IPS-18a (cell line): ENCODE results near the gene TMEM80.

ENCODE experiments used
- H3K27ac ChIP-seq: one replicate; pipeline ENCODE4 v1.5.1; 2013; ENCODE audit warnings: low read length
- H3K27me3 ChIP-seq: one replicate; pipeline ENCODE4 v1.6.1; 2013; ENCODE audit warnings: mild to moderate bottlenecking, low read length; ENCODE audit not compliant: control insufficient read depth, insufficient read depth
- H3K36me3 ChIP-seq: one replicate; pipeline ENCODE4 v1.6.1; 2013; ENCODE audit warnings: low read depth, low read length; ENCODE audit not compliant: control insufficient read depth
- H3K4me1 ChIP-seq: one replicate; pipeline ENCODE4 v1.6.1; 2013; ENCODE audit warnings: low read depth, low read length; ENCODE audit not compliant: control insufficient read depth
- H3K4me3 ChIP-seq: one replicate; pipeline ENCODE4 v1.5.1; 2013; ENCODE audit warnings: low read length
- H3K9ac ChIP-seq: one replicate; pipeline ENCODE4 v1.6.1; 2013; ENCODE audit warnings: mild to moderate bottlenecking, low read length, moderate library complexity
- H3K9me3 ChIP-seq: one replicate; pipeline ENCODE4 v1.6.1; 2013; ENCODE audit warnings: low read depth, low read length; ENCODE audit not compliant: control insufficient read depth

Gene TMEM80

DNA sequence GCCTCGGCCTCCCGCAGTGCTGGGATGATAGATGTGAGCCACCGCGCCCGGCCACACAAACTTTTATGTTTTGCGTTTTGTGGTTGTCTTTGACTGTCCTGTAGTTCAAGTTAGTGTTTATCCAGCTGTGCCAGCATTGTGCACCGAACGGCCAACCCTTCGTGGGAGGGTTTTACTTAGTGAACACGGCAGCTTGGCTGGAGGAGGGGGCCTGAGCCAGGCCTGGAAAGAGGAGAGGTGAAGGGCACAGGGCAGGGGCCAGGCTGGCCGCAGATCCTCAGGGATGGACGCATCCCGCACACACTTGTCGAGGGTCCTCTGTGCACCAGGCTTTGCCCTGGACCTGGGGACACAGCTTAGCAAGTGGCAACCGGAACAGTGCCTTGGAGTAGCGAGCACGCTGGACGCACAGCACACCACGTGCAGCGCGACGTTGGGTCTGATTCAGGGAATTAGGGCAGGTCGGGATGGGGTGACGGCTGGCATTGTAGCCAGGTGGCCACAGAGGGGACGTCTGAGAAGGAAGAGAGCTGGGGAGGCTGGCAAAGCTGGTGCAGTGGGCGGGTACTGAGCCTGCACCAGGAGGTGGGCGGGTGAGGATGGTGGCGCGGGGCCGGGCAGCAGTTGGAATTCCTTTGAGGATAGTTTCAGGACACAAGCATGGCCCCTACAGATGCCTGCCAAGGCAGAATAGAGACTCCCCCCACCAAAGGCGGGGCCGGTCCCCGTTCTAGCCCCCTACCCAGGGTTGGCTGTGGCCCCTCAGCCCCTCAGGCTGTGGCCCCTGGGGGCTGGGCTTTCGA, 23.8 kb downstream of the TMEM80 start:
- Histone ChIP-seq H3K4me3 (no peak overlapping the region), H3K27ac (no peak overlapping the region), H3K9me3 (no peaks in the 10 kb centered on the region), H3K4me1 (no peaks in the 10 kb centered on the region), H3K9ac (no peak overlapping the region), H3K36me3 (no peaks in the 10 kb centered on the region), H3K27me3 (peaks cover 24% of the 10 kb centered on the region)

DNA sequence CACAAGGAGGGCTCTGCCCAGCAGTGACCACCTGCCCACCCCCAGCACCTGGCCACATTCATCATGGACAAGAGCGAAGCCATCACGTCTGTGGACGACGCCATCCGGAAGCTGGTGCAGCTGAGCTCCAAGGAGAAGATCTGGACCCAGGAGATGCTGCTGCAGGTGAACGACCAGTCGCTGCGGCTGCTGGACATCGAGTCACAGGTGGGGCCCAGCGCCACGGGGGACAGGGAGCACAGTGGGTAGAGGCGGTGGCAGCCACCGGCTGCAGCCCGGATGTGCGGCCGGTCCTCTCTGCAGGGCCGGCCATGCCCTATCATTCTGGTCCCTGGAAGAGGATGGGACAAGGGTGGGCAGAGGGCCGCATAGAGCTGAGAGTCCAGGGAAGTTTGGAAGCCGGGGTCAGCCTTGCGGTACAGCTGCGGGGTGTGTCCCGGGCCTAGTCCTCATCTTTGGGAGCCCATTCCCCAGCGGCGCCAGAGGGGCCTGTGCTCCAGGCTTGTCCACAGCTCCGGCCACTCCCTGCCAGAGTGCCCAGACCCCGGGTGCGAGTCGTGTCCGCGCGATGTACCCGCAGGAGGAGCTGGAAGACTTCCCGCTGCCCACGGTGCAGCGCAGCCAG, 24.5 kb downstream of the TMEM80 start:
- H3K9ac ChIP-seq = no peak overlapping the region
- H3K4me3 ChIP-seq = peak overlapping the region; percentile 2
- H3K27me3 ChIP-seq = peaks cover 31% of the 10 kb centered on the region
- H3K36me3 ChIP-seq = no peaks in the 10 kb centered on the region
- no peaks in the 10 kb centered on the region for H3K9me3 ChIP-seq
- H3K4me1 ChIP-seq = no peaks in the 10 kb centered on the region
- no peak overlapping the region for H3K27ac ChIP-seq

DNA sequence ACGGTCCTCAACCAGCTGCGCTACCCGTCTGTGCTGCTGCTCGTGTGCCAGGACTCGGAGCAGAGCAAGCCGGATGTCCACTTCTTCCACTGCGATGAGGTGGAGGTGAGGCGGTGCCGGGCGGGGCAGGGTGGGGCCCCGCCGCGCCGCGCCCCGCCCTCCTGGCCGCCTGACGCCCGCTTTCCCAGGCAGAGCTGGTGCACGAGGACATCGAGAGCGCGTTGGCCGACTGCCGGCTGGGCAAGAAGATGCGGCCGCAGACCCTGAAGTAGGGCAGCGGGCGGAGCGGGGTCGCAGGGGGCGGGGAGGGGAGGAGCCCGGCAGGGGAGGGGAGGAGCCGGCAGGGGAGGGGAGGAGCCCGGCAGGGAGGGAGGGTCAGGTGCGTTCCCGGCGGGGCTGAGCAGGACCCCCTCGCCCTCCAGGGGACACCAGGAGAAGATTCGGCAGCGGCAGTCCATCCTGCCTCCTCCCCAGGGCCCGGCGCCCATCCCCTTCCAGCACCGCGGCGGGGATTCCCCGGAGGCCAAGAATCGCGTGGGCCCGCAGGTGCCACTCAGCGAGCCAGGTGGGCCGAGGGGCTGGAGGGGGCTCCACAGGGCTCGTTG, 25.1 kb downstream of the TMEM80 start:
- Histone ChIP-seq H3K27me3 (peaks cover 37% of the 10 kb centered on the region), H3K27ac (no peak overlapping the region), H3K4me1 (no peaks in the 10 kb centered on the region), H3K36me3 (no peaks in the 10 kb centered on the region), H3K9me3 (no peaks in the 10 kb centered on the region), H3K4me3 (peak overlapping the region; percentile 2), H3K9ac (no peak overlapping the region)

DNA sequence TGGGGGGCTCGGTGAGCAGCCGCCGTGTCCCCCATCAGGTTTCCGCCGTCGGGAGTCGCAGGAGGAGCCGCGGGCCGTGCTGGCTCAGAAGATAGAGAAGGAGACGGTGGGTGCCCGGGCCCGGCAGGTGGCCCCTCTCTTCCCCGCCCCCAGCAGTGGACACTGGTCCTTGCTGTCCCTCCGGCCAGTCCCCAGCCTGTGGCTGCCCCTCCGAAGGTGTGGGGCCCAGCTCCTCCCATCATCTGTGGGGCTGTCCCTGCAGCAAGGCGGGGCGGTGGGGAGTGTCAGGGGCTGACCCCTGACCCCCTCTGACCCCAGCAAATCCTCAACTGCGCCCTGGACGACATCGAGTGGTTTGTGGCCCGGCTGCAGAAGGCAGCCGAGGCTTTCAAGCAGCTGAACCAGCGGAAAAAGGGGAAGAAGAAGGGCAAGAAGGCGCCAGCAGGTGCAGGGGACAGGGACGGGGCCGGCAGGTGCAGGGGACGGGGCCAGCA, 25.7 kb downstream of the TMEM80 start:
- Histone ChIP-seq H3K9me3 (no peaks in the 10 kb centered on the region), H3K9ac (no peak overlapping the region), H3K4me1 (no peaks in the 10 kb centered on the region), H3K4me3 (no peak overlapping the region), H3K36me3 (no peaks in the 10 kb centered on the region), H3K27ac (no peak overlapping the region), H3K27me3 (peaks cover 43% of the 10 kb centered on the region)

DNA sequence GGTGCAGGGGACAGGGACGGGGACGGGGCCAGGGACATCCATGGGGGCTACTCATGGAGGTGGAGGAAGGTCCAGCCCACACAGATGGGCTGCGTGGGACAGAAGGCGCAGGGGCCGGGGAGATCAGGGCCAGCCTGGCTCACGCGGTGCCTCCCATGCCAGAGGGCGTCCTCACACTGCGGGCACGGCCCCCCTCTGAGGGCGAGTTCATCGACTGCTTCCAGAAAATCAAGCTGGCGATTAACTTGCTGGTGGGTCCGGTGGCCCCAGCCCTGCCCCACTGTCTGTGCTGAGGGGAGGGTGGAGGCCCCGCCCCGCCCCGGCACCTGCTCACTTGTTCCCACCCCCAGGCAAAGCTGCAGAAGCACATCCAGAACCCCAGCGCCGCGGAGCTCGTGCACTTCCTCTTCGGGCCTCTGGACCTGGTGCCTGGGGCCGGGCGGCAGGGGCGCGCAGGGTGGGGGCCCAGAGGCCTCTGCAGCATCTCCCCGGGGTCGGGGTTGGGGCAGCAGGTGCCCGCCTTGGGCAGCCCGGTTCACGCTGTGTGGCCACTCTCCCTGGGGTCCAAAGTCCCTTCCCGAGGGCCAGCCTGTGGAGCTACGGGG, 26.2 kb downstream of the TMEM80 start:
- Histone ChIP-seq H3K4me3 (no peak overlapping the region), H3K36me3 (no peaks in the 10 kb centered on the region), H3K27ac (no peak overlapping the region), H3K27me3 (peaks cover 48% of the 10 kb centered on the region), H3K9ac (no peak overlapping the region), H3K4me1 (no peaks in the 10 kb centered on the region), H3K9me3 (no peaks in the 10 kb centered on the region)

DNA sequence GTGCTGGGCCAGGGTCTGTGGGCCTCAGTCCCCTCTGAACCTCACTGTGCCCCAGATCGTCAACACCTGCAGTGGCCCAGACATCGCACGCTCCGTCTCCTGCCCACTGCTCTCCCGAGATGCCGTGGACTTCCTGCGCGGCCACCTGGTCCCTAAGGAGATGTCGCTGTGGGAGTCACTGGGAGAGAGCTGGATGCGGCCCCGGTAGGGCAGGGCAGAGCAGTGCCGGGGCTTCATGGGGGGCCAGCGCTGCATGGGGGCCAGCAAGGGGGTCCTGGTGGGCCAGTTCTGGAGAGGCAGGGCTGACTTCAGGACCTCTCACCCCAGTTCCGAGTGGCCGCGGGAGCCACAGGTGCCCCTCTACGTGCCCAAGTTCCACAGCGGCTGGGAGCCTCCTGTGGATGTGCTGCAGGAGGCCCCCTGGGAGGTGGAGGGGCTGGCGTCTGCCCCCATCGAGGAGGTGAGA, 26.8 kb downstream of the TMEM80 start:
- Histone ChIP-seq H3K4me1 (no peaks in the 10 kb centered on the region), H3K9me3 (no peaks in the 10 kb centered on the region), H3K27me3 (peaks cover 53% of the 10 kb centered on the region), H3K27ac (no peak overlapping the region), H3K4me3 (no peak overlapping the region), H3K9ac (no peak overlapping the region), H3K36me3 (no peaks in the 10 kb centered on the region)

DNA sequence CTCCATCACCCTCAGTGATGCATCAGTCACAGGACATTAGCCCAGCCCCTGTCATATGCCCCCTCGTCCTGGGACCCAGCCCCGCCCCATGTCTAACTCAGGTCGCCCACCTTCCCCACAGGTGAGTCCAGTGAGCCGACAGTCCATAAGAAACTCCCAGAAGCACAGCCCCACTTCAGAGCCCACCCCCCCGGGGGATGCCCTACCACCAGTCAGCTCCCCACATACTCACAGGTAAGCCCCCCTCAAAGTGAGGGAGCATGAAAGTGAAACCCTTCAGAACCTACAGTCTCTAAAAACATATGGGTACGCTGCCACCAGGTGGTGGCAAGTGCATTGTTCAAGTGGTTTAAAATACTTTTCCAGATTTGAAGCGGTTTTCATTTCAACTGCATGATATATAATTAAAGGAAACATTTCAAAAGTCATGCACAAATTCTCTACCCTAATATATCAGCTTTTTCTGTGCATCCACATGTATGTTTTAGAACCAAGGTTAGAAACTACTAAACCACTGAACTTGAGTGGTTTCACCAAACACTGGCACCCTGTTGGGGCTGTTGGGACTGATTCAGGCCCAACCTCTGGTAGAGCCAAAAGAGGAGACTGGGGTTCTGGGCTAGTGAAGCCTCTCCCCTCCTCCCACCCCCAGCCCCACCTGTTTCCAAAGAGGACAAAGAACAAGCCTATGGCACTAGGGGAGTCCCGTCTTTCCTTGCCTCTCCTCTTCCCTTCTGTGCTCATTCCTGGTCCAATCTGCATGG, 27.7 kb downstream of the TMEM80 start:
- no peaks in the 10 kb centered on the region for H3K9me3 ChIP-seq
- no peak overlapping the region for H3K9ac ChIP-seq
- no peak overlapping the region for H3K4me3 ChIP-seq
- no peak overlapping the region for H3K27ac ChIP-seq
- H3K36me3 ChIP-seq = no peaks in the 10 kb centered on the region
- no peaks in the 10 kb centered on the region for H3K4me1 ChIP-seq
- H3K27me3 ChIP-seq = peaks cover 57% of the 10 kb centered on the region

DNA sequence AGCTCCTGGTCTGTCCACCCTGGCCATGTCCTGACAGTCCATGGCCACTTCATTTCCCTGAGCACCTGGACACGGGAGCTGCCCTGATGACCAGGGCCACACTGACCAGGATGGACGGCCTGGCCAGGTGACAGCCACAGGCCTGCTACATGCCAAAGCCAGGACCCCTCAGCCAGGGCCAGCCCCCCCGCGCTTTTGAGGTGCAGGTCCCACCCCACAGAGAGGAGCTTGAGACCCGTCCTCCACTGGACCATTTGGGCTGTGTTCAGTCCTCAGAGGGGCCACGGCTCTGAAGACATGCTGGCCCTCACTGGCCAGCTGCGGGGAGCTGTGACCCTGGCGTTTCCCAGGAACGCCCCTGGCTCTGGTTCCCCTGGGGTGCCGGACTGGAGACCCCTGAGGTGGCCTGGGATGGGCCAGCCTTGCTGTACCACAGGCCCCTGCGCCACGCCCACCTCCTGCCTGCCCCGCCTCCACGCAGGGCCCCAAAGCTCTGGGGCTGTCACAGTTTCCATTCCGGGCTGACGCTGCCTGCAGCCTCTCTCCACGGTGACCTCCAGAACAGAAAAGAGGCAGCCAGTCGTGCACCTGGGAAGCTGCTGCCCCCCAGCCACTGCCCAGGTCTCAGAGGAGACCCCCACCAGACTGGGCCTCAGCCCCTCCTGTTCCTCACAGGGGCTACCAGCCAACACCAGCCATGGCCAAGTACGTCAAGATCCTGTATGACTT, 28.6 kb downstream of the TMEM80 start:
- Histone ChIP-seq H3K27ac (no peak overlapping the region), H3K36me3 (no peaks in the 10 kb centered on the region), H3K27me3 (peaks cover 57% of the 10 kb centered on the region), H3K9me3 (no peaks in the 10 kb centered on the region), H3K4me3 (no peak overlapping the region), H3K9ac (no peak overlapping the region), H3K4me1 (no peaks in the 10 kb centered on the region)

DNA sequence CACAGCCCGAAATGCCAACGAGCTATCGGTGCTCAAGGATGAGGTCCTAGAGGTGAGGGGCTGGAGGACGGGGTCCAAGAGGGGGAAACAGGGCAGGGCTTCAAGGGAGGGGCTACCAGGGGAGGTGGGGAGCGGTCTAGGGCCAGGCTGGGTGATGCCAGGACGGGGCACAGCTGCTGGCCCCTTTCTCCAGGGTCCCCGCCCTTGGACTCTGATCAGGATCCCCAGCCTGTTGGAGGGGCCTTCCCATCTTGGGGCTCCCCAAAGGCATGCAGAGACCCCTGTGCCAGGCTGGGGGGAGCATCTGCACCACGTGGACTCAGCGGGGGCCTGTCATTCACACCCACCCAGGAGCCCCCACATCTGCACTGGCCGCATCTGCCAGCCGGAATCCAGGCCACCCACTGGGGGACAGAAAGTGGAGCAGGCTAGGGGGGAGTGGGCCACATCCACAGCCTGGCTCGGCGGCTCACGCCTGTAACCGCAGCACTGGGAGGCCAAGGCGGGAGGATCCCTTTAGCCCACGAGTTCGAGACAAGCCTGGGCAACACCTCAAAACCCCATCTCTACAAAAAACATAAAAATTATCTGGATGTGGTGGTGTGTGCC, 29.3 kb downstream of the TMEM80 start:
- no peaks in the 10 kb centered on the region for H3K36me3 ChIP-seq
- no peak overlapping the region for H3K4me3 ChIP-seq
- H3K4me1 ChIP-seq = no peaks in the 10 kb centered on the region
- peaks cover 50% of the 10 kb centered on the region for H3K27me3 ChIP-seq
- no peak overlapping the region for H3K27ac ChIP-seq
- no peaks in the 10 kb centered on the region for H3K9me3 ChIP-seq
- no peak overlapping the region for H3K9ac ChIP-seq

DNA sequence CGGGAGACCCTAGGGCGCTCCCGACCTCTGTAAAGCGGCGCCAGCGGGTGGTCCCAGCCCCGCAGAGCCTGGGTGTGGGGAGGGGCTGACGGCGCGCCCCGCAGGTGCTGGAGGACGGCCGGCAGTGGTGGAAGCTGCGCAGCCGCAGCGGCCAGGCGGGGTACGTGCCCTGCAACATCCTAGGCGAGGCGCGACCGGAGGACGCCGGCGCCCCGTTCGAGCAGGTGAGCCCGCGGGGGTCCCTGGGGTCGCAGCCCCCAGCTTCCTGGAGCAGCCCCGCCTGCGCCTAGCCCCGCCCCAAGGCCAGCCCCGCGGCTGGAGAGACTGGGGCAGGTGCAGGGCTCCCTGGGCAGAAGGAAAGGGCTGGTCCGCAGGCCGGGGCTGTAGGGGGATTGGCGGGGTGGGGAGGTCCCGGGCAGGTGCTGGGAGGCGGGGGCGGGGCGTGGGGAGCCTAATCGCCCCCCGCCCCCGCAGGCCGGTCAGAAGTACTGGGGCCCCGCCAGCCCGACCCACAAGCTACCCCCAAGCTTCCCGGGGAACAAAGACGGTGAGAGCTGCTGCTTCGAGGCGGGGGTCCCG, 30.1 kb downstream of the TMEM80 start:
- Histone ChIP-seq H3K9me3 (no peaks in the 10 kb centered on the region), H3K36me3 (no peaks in the 10 kb centered on the region), H3K27me3 (peaks cover 42% of the 10 kb centered on the region), H3K9ac (no peak overlapping the region), H3K27ac (no peak overlapping the region), H3K4me1 (no peaks in the 10 kb centered on the region), H3K4me3 (peak overlapping the region; percentile 42)
